MM.1S (cell line): Measurements from ENCODE around the gene SP110.

Experiments
- EZH2 ChIP-seq: fragments of 300-600 bp; sonication (generic); optimal IDR thresholded peaks from 2 replicates; pipeline ENCODE3; 2017; ENCODE audit warnings: low read depth, mild to moderate bottlenecking, antibody characterized with exemption, low read length, mixed read lengths
- EZH2phosphoT487 ChIP-seq: fragments of 300-600 bp; sonication (generic); IDR thresholded peaks from 2 replicates; pipeline ENCODE4 v1.6.1; 2018; ENCODE audit warnings: antibody characterized with exemption, low read length
- TF ChIP-seq, protein P1 (sequence below): fragments of 300-600 bp; sonication (generic); IDR thresholded peaks from 2 replicates; pipeline ENCODE4 v1.5.1; 2016; ENCODE audit warnings: antibody characterized with exemption, low read length, mixed read lengths

DNA sequence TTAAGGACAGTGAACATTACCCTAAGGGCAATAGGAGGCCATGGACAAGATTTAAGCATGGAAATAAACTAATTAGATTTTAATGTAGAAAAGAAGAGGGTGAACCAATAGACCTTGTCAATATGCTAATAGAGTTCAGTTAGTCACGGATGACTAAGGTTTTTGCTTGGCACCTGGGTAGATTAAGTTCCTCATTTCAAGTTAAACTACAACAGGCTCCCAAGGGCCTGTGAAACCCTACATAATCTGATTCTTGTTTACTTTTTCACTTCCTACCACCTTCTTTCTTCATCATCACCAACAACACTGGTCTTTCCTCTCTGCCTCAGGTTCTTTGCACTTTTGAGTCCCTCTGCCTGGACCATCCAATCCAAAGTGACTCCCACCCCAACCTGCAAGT is 14.8 kb downstream of the SP110 start:
- no peak for TF ChIP-seq EZH2
- TF ChIP-seq, protein P1, sequence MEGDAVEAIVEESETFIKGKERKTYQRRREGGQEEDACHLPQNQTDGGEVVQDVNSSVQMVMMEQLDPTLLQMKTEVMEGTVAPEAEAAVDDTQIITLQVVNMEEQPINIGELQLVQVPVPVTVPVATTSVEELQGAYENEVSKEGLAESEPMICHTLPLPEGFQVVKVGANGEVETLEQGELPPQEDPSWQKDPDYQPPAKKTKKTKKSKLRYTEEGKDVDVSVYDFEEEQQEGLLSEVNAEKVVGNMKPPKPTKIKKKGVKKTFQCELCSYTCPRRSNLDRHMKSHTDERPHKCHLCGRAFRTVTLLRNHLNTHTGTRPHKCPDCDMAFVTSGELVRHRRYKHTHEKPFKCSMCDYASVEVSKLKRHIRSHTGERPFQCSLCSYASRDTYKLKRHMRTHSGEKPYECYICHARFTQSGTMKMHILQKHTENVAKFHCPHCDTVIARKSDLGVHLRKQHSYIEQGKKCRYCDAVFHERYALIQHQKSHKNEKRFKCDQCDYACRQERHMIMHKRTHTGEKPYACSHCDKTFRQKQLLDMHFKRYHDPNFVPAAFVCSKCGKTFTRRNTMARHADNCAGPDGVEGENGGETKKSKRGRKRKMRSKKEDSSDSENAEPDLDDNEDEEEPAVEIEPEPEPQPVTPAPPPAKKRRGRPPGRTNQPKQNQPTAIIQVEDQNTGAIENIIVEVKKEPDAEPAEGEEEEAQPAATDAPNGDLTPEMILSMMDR: no peak
- TF ChIP-seq EZH2phosphoT487: no peak
